NCI-H774 (cell line): Measurements from ENCODE around the gene ORM2.
"Not testable (repeated sequence)": the region's sequence is repeated elsewhere in the genome, so short reads cannot be mapped to it uniquely, and the experiment has no call there.

Experiments used
- DNase-seq: peaks from one replicate; lab custom pipeline; 2025; lab: John Stamatoyannopoulos, UW

The ORM2 gene

GRCh38 chr9:114329625-114330022 lies at the start of gene ORM2:
Gene ORM2 (plus strand): TSS chr9:114329869. CDS start chr9:114329905, 36 bp downstream.
- DNase-seq = not testable (repeated sequence)

- DNase-seq = no peak
Measured at GRCh38 chr9:114280636-114281472, 48.8 kb upstream of the ORM2 start.

- DNase-seq = no peak
Measured at GRCh38 chr9:114281473-114282103, 48.1 kb upstream of the ORM2 start.

GRCh38 chr9:114282104-114282485 lies 47.6 kb upstream of the ORM2 start:
- DNase-seq = no peak

GRCh38 chr9:114282507-114282906 lies 47.2 kb upstream of the ORM2 start:
- no peak for DNase-seq

GRCh38 chr9:114282926-114283325 lies 46.7 kb upstream of the ORM2 start:
- DNase-seq = no peak

- no peak for DNase-seq
Measured at GRCh38 chr9:114283551-114284111, 46.0 kb upstream of the ORM2 start.

GRCh38 chr9:114284316-114285060 lies 45.2 kb upstream of the ORM2 start:
- no peak for DNase-seq

GRCh38 chr9:114285166-114285867 lies 44.4 kb upstream of the ORM2 start:
- no peak for DNase-seq

GRCh38 chr9:114286146-114286679 lies 43.5 kb upstream of the ORM2 start:
- no peak for DNase-seq

- no peak for DNase-seq
Measured at GRCh38 chr9:114287001-114287762, 42.5 kb upstream of the ORM2 start.

- DNase-seq = no peak
Measured at GRCh38 chr9:114287763-114288192, 41.9 kb upstream of the ORM2 start.

GRCh38 chr9:114288193-114289091 lies 41.2 kb upstream of the ORM2 start:
- no peak for DNase-seq

- DNase-seq = no peak
Measured at GRCh38 chr9:114289106-114289505, 40.6 kb upstream of the ORM2 start.

GRCh38 chr9:114289571-114290481 lies 39.8 kb upstream of the ORM2 start:
- DNase-seq = no peak

- DNase-seq = no peak
Measured at GRCh38 chr9:114290561-114290986, 39.1 kb upstream of the ORM2 start.

- no peak for DNase-seq
Measured at GRCh38 chr9:114291064-114291474, 38.6 kb upstream of the ORM2 start.

GRCh38 chr9:114291886-114292590 lies 37.6 kb upstream of the ORM2 start:
- DNase-seq = no peak
